NCI-H187 treated with DMSO at 0.1 percent for 48 hours (cell line): Measurements from ENCODE around the gene CLTA.
"Not testable (repeated sequence)": the region's sequence is repeated elsewhere in the genome, so short reads cannot be mapped to it uniquely, and the experiment has no call there.

Experiments used
- DNase-seq: peaks from one replicate; lab custom pipeline; 2025; lab: John Stamatoyannopoulos, UW

The CLTA gene

DNA sequence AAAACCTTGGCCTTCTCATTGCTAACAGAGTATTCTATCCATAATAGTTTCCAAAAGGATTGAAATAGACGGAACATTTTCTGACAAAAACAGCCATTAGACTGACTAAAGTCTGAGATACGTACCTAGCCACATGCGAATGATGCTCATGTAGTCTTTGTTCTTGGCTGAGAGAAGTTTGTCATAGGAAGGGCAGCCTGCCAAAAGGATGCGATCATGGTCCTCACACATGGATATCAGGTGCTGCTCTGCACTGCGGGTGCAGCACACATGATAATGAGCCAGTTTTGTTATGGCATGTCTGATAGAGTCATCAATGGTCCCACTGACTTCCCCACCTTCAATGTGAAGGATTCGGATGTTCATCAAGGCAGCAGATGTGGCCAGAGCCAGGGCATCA lies 55.2 kb downstream of the CLTA start:
- DNase-seq: no peak

DNA sequence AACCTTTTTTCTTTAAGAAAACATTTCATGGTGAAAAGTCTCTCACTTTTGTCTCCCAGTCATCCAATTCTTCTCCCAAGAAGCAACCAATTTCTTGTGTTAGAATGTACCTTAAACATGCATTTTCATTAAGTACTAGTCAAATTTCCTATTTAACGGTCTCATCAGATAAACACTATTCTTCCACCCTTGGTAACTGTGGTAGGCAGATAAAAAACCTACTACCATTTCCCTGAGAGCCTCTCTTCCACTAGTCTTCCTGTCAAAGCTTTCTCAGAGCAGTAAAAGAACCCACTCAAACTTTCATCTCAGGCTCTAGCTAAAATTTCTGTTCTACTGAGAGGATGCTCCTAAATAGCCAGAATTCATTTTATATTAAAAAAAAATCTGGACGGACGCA lies 56.6 kb downstream of the CLTA start:
- no peak for DNase-seq

DNA sequence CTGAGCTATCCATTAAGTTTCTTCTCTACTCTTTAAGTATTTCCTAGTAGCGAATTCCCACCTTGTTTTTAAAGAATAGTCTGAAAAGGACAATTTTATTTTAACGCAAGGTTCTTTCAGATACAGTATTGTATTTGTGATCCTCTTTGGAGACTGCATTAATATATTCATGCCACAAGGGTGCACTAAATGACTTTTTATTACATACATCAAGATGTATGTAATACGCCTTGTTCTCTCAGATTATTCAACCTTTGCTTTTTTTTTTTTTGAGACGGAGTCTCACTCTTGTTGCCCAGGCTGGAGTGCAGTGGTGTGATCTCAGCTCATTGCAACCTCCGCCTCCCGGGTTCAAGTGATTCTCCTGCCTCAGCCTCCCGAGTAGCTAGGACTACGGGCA lies 57.3 kb downstream of the CLTA start:
- DNase-seq: not testable (repeated sequence)

DNA sequence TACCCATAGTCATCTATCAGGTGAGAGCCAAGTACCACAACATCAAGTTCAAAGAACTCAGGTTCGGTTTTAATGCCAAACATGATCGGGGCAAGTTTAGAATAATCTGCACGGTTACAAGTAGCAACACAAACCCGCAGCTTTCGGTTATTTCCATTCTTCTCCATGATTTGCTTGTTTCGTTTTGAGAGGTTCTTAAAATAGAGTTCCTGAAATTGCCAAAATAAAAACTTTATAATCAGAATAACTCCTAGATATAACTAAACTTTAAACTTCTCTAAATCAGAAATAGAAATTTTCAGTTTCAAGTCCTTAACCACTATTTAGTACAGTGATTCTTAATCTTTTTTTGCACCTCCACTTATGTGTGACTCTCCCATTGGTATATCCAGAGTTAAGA lies 58.5 kb downstream of the CLTA start:
- no peak for DNase-seq

DNA sequence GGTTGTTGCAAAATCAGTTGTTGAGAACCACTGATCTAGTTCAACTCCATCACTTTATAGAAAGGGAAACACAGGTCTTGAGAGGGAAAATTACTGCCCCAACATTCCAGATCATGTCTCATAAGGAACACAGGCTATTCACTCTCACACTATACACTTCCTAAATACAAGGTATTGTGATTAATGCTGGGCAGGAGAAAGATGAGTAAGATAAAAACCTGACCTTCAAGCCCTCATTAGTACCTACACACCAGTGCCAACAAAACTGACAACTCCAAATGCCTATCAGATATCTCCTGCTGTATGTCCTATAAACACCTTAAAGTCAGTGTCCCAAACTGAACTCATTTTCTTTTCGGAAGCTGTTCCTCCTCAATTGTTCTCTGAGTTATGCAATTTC lies 59.4 kb downstream of the CLTA start:
- no peak for DNase-seq

DNA sequence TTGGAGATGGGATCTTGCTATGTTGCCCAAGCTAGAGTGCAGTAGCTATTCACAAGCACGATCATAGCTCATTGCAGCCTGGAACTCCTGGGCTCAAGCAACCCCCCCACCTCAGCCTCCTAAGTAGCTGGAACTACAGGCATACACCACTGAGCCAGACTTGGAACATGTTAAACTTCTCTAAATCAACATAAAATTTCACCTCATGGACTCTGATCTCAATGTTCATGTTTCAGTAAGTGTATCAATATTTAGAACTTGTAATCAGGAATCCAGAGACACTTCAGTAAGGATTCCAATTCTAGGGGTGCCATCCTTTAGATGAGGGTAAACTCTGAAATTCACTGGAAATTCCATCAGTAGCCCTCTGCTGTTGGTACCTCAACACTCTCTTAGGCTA lies 60.7 kb downstream of the CLTA start:
- DNase-seq: no peak

DNA sequence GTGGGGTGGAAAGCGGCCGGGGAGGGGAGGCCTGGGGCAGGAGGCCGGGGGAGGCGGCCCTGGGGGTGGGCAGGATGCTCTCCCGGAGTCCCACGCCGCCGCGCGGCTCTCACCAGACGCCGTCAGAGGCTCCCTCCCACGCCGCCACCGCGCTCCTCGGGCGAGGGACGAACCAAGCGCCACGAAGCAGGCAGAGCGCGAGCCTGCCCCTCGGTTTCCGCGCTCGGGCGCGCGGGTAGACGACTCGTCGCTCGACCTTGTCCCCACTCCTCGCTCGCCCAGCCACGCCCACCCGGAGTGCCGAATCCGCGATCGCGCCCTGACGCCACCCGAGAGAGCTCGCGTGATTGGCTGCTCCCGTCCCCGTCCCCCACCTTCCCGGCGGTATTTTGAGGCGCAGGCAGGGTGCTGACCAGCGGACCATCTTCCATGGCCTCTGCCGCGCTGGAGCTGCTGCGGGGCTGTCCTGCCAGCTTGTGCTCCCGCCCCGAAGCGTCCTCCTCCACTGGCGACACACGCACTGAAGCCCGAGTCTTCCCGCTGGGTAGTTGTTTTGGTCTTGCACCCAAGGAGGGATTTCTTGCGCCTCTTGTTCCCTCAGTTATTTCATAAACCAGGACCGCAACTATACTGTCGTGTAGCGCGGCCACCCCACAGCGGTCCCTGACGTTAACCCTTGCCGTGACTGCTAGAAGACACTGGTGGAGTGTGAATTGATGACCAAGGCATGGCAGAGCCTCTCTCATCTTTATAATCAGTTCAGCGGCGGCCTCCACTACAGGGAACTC lies 67.7 kb downstream of the CLTA start, which contains the start of gene GNE:
Gene GNE (minus strand): TSS at position 241 of the 788 bp plus-strand sequence. CDS start 9,093 bp downstream, outside the sequence.
- peak; percentile 6 for DNase-seq

DNA sequence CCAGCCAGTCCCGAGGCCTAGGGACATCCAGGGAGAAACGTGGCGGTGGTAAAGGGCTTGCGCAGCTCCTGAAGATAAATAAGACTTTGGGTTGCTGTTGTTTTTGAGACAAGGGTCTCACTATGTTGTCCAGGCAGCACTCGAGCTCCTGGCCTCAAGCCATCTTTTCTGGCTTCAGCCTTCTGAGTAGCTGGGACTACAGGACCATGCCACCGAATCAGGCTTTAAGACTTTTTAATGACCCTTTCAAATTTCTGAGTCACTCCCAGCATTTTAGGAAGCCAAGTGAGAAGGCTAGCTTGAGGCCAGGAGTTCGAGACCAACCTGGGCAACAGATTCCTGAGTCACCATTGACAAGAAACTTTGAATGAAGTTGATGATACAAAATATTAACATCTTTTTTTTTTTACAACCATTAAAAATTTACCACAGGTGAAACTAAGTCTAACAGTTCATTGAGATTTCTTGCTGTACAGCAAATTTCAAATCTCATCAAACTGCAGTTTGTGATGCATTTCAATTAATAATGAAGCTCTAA lies 68.3 kb downstream of the CLTA start:
- no peak for DNase-seq
